ENCODE data around the gene AP1S3. TPM values are rescaled to one million over a fixed set of nuclear protein-coding genes. Genes with fewer than 3 reads are reported as not detected.
A peak's percentile ranks its signal among the peaks of the same experiment; 100 is the strongest.

The AP1S3 gene
- total RNA-seq, 2 donors from 2014 or later = 2.2 to 3.5 TPM

- no peak overlapping the region for H3K27ac ChIP-seq
- no peak overlapping the region for H3K4me3 ChIP-seq
- peaks cover 0 to 3% of the 10 kb centered on the region in 2 donors for H3K9me3 ChIP-seq
- H3K27me3 ChIP-seq = no peaks in the 10 kb centered on the region
- no peak for DNase-seq (ENCODE audit: low spot score)
- H3K4me1 ChIP-seq = no peaks in the 10 kb centered on the region
- no peaks in the 10 kb centered on the region for H3K36me3 ChIP-seq
- TF ChIP-seq CTCF (IDR thresholded peaks at IDR 0.05) = no peak
Measured at GRCh38 chr2:223786943-223787342, 50.4 kb downstream of the AP1S3 start.

DNA sequence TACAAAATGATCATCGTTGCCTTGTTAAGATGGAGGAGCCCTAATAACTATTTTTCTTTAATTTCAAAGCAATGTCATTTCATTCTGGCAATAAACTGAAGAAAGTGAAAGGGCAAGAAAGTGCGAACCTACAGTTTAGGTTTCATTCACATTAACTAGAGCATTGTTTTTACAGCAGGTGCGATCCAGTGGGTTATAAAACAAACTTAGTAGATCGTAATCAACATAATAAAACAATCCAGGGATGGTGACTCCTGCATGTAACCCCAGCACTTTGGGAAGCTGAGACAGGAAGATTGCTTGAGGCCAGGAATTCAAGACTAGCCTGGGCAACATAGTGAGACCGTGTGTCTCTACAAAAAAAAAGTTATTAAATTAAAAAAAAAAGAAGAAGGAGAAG lies 51.1 kb downstream of the AP1S3 start:
- no peak for TF ChIP-seq CTCF (IDR thresholded peaks at IDR 0.05)
- Histone ChIP-seq H3K36me3 (no peaks in the 10 kb centered on the region), H3K4me3 (no peak overlapping the region), H3K27me3 (no peaks in the 10 kb centered on the region), H3K27ac (no peak overlapping the region), H3K9me3 (no peaks in the 10 kb centered on the region), H3K4me1 (no peaks in the 10 kb centered on the region)
- DNase-seq (ENCODE audit: low spot score) = no peak

DNA sequence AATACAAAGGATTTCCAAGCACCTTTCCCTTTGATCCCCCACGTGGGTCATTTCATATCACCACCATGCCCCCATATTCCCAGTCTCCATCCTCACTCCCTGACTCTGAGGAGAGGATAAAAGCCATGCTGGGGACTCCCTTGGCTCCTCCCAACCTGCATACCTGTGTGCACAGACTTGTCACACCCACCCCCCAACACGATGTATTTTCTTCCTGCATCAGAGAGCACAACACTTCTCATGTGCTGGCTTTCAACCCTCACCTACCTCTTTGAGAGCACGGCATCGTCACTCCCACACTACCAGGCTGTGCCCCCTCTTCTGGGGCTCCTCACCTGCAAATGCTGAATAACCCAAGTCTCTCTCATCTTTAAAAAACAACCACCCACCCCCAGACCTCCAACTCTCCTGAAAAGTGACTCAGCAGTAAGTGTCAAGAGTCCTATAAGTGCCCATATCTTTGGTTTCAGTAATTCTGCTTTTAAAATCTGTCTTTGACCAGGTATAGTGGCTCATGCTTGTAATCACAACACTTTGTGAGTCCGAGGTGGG lies 53.1 kb downstream of the AP1S3 start:
- no peak for TF ChIP-seq CTCF (IDR thresholded peaks at IDR 0.05)
- DNase-seq (ENCODE audit: low spot score) = no peak
- H3K4me3 ChIP-seq = no peak overlapping the region
- H3K9me3 ChIP-seq = no peaks in the 10 kb centered on the region
- no peak overlapping the region for H3K27ac ChIP-seq
- H3K27me3 ChIP-seq = no peaks in the 10 kb centered on the region
- H3K36me3 ChIP-seq = no peaks in the 10 kb centered on the region
- no peaks in the 10 kb centered on the region for H3K4me1 ChIP-seq

DNA sequence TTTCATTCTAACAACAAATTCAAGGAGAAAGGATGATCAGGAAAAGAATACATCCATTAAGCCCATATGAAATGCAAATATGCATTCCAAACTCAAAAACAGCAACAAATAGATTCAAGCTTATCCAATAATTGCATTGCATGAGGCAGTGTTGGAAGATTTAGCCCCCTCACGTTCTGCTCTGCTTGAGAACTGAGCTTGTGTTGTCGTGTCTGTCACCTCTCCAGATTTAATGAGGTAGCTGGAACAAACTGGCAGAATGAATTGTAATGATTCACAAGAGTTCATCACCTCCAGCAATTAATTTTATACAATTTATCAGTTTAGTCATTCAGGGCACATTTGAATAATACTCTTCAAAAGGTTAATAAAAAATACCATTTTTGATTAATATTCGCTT lies 54.8 kb downstream of the AP1S3 start:
- Histone ChIP-seq H3K27ac (no peak overlapping the region), H3K27me3 (no peaks in the 10 kb centered on the region), H3K9me3 (no peaks in the 10 kb centered on the region), H3K4me1 (no peaks in the 10 kb centered on the region), H3K36me3 (no peaks in the 10 kb centered on the region), H3K4me3 (no peak overlapping the region)
- TF ChIP-seq CTCF (IDR thresholded peaks at IDR 0.05) = no peak
- no peak for DNase-seq (ENCODE audit: low spot score)

DNA sequence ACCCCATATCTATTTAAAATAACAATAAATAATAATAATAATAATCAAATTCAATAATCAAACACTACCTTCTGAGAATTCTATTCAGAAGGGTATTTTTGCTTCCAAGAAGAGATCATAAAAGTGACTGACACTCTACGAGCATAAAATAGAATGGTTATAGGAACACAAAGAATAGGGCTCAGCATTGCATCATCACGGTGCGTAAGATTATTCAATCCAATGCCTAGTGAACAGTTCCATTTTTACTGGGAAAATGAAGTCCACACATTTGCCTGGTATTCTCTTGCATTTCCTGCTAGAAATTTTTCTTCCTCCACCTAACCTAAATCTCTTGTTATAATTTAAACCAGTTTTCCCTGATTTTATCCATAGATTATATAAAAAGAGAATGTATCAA lies 55.8 kb downstream of the AP1S3 start:
- no peak for TF ChIP-seq CTCF (IDR thresholded peaks at IDR 0.05)
- no peak overlapping the region for H3K27ac ChIP-seq
- H3K27me3 ChIP-seq = no peaks in the 10 kb centered on the region
- no peak overlapping the region for H3K4me3 ChIP-seq
- no peak for DNase-seq (ENCODE audit: low spot score)
- H3K36me3 ChIP-seq = no peaks in the 10 kb centered on the region
- no peaks in the 10 kb centered on the region for H3K4me1 ChIP-seq
- no peaks in the 10 kb centered on the region for H3K9me3 ChIP-seq

DNA sequence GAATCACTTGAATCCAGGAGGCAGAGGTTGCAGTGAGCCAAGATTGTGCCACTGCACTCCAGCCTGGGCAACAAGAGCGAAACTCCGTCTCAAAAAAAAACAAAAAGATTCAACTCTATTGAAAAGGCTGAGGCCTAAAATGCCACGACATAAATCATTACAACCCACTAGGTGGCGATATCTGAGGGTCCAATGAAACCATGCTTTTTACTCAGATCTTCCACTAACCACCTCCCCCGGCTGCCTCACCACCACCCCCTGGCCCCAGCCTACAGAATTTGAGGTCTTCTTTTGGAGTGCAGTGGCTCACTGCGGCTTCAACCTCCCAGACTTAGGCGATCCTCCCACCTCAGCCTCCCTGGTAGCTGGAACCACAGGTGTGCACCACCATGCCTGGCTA lies 57.5 kb downstream of the AP1S3 start:
- TF ChIP-seq CTCF (IDR thresholded peaks at IDR 0.05) = peak in 1 of 2 donors; percentile 27
- no peaks in the 10 kb centered on the region for H3K4me1 ChIP-seq
- H3K27me3 ChIP-seq = no peaks in the 10 kb centered on the region
- no peak overlapping the region for H3K27ac ChIP-seq
- no peaks in the 10 kb centered on the region for H3K36me3 ChIP-seq
- no peak overlapping the region for H3K4me3 ChIP-seq
- no peaks in the 10 kb centered on the region for H3K9me3 ChIP-seq
- no peak for DNase-seq (ENCODE audit: low spot score)
